ENCODE measurements around the gene PAK4.

The PAK4 gene

DNA sequence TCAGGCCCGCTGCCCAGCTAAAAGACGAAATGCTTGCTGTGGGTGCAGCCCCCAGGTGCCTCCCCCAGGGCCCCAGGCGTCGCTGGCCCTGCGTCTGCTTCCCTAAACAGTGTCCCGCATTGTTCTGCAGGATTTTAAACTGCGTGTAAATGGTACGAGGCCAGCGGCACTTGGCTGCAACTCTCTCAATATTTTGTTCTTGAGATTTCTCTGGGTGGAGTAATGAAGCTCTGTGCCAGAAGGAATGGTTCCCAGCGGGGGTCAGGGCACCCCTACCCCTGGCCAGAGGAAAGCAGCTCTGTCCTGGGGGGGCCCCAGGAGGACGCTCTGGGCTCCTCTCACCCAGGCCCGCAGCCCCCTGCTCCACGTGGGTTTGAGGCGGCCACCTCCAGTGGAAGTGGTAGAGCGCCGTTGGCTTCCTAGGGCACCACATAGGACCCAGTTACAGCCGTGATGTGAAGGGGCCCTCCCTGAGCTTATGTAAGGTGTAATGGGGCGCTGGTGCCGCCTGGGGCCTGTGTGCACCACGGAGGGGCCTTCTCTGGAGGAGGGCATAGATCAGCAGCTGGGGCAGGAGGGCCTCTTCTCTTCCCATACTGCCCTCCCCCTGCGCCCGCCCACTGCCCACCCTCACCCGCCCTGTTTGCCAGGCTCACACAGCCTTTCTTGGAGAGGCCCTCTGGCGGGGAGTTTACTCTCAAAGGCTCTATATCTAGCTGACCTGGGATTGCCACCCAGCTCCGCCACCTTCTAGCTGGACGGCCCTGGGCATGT, 19.8 kb downstream of the PAK4 start:
- in situ Hi-C loops (cut with MboI; ENCODE audit: low pct_unique_long_range_greater_than_20kb, low sequenced_read_pairs, unreplicated experiment), result no loop called here
- no peak for DNase-seq (ENCODE audit: low spot score)
- TF ChIP-seq, protein P1, sequence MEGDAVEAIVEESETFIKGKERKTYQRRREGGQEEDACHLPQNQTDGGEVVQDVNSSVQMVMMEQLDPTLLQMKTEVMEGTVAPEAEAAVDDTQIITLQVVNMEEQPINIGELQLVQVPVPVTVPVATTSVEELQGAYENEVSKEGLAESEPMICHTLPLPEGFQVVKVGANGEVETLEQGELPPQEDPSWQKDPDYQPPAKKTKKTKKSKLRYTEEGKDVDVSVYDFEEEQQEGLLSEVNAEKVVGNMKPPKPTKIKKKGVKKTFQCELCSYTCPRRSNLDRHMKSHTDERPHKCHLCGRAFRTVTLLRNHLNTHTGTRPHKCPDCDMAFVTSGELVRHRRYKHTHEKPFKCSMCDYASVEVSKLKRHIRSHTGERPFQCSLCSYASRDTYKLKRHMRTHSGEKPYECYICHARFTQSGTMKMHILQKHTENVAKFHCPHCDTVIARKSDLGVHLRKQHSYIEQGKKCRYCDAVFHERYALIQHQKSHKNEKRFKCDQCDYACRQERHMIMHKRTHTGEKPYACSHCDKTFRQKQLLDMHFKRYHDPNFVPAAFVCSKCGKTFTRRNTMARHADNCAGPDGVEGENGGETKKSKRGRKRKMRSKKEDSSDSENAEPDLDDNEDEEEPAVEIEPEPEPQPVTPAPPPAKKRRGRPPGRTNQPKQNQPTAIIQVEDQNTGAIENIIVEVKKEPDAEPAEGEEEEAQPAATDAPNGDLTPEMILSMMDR (IDR thresholded peaks at IDR 0.05; ENCODE audit: extremely low read depth, insufficient read depth, missing control alignments), result no peak

DNA sequence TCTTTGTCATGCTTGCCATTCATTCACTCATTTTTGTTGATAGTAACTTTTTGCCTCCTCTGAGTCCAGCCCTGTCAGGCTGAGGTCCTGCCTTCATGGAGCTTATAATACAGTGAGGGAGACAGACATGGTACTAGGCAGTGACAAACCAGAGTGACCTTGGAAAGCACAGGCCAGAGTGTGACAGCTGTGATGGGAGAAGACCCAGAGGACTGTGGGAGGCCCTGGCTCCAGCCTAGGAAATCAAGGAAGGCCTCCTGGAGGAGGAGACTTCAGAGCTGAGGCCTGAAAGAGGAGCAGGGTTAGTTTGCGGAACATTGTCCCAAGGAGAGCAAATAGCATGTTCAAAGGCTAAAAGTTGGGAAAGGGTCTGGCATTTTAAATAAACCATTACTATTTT, 20.5 kb downstream of the PAK4 start:
- TF ChIP-seq, protein P1 (IDR thresholded peaks at IDR 0.05; ENCODE audit: extremely low read depth, insufficient read depth, missing control alignments), result no peak
- in situ Hi-C loops (cut with MboI; ENCODE audit: low pct_unique_long_range_greater_than_20kb, low sequenced_read_pairs, unreplicated experiment), result no loop called here
- DNase-seq (ENCODE audit: low spot score), result no peak

DNA sequence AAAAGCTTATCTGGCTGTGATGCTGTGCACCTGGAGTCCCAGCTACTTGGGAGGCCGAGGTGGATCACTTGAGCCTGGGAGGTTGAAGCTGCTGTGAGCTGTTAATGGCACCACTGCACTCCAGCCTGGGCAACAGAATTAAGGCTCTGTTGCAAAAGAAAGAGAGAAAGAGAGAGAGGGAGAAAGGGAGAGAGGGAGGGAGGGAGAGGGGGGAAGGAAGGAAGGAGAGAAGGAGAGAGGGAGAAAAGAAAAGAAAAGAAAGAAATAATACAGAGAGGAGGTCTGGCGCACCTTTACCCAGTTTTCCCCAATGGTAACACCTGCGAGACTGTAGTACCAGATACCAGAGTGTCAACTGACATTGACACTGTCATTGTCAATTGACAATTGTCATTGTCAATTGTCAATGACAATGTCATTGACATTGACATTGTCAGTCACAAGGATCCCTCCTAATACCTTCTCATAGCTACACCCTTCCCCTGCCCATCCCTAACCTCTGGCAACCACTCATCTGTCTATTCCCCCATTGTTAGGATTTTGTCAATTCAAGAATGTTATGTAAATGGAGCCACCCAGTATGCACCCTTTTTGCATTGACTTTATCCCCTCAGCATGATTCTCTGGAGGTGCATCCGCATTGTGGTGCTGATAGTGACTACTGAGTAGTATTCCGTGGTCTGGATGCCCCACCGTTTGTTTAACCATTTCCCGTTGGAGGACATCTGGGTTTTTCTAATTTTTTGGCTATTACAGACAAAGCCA, 21.3 kb downstream of the PAK4 start:
- TF ChIP-seq, protein P1 (IDR thresholded peaks at IDR 0.05; ENCODE audit: extremely low read depth, insufficient read depth, missing control alignments), result no peak
- no peak for DNase-seq (ENCODE audit: low spot score)
- in situ Hi-C loops (cut with MboI; ENCODE audit: low pct_unique_long_range_greater_than_20kb, low sequenced_read_pairs, unreplicated experiment), result no loop called here

DNA sequence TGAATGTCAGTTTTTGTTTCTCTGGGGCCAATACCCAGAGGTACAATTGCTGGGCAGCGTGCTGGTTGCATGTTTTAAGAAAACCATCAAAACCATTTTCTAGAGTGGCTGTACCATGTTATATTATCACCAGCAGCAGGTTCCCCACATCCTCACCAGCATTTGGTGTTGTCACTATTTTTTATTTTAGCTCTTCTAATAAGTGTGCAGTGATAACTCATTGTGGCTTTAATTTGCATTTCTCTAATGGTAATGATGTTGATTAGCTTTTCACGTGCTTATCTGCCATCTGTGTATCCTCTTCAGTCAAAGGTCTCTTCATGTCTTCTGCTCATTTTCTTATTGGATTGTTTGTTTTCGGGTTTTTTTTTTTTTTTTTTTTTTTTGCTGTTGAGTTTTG, 21.9 kb downstream of the PAK4 start:
- no peak for DNase-seq (ENCODE audit: low spot score)
- TF ChIP-seq, protein P1 (IDR thresholded peaks at IDR 0.05; ENCODE audit: extremely low read depth, insufficient read depth, missing control alignments), result no peak
- in situ Hi-C loops (cut with MboI; ENCODE audit: low pct_unique_long_range_greater_than_20kb, low sequenced_read_pairs, unreplicated experiment), result no loop called here

DNA sequence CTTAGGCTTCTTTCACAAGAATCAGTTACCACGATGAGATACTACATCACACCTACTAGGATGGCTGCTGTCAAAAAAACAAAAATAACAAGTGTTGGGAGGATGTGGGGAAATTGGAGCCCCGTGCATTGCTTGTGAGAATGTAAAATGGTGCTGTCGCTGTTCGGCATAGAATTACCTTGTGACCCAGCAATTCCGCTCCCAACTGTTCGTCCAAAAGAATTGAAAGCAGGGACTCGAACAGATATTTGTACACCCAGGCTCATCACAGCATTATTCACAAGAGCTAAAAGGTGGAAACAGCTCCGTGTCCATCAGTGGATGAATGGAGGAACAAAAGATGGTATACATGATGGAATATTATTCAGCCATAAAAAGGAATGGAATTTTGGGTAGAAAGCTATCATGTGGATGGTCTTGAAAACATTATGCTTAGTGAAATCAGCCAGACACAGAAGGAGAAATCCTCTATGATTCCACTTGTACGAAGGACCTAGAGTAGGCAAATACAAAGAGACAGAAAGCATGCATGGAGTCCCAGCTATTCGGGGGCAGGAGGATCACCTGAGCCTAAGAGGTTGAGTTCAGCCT, 23.4 kb downstream of the PAK4 start:
- TF ChIP-seq, protein P1 (IDR thresholded peaks at IDR 0.05; ENCODE audit: extremely low read depth, insufficient read depth, missing control alignments), result no peak
- DNase-seq (ENCODE audit: low spot score), result no peak
- in situ Hi-C loops (cut with MboI; ENCODE audit: low pct_unique_long_range_greater_than_20kb, low sequenced_read_pairs, unreplicated experiment), result no loop called here

DNA sequence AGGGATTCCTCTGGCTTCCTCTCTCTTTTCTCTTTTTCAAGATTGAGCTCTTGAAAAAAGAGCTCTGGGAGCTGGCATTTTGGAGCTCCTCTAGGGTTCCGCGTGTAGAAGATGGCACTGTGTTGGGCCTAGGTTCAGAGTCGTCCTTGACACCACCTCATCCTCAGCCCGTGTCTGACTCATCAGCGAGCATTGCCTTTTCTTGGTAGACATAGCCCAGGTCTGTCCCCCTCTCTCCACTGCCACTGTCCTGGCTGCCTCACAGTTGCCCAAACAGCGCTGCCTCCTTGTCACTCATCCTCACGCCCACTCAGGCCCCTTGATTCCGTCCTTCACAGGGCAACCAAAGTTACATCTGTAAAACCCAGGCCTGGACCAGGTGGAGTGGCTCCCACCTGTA, 24.6 kb downstream of the PAK4 start:
- in situ Hi-C loops (cut with MboI; ENCODE audit: low pct_unique_long_range_greater_than_20kb, low sequenced_read_pairs, unreplicated experiment), result no loop called here
- TF ChIP-seq, protein P1 (IDR thresholded peaks at IDR 0.05; ENCODE audit: extremely low read depth, insufficient read depth, missing control alignments), result no peak

More for the DNA sequence above, 24.6 kb downstream of the PAK4 start:
- no peak for DNase-seq (ENCODE audit: low spot score)

Measured in GM13977 (cell line).